HG03378 (cell line): Measurements from ENCODE around the gene SPTAN1.
"Not testable (repeated sequence)": the region's sequence is repeated elsewhere in the genome, so short reads cannot be mapped to it uniquely, and the experiment has no call there.

Experiments
- ATAC-seq: cut with Tn5 transposase; IDR thresholded peaks from one replicate; pipeline ENCODE4 v1.9.1; 2021; ENCODE audit warnings: mild to moderate bottlenecking, moderate library complexity; ENCODE audit not compliant: unreplicated experiment

Gene SPTAN1

GRCh38 chr9:128631636-128632035 is 79.2 kb downstream of the SPTAN1 start:
- ATAC-seq: no peak

- ATAC-seq: no peak
These were observed 79.7 kb downstream of the SPTAN1 start for GRCh38 chr9:128632066-128632465.

- no peak for ATAC-seq
These were observed 80.1 kb downstream of the SPTAN1 start for GRCh38 chr9:128632486-128632885.

- no peak for ATAC-seq
These were observed 80.7 kb downstream of the SPTAN1 start for GRCh38 chr9:128633057-128633456.

- ATAC-seq: no peak
These were observed 81.2 kb downstream of the SPTAN1 start for GRCh38 chr9:128633601-128634000.

- ATAC-seq: no peak
These were observed 81.7 kb downstream of the SPTAN1 start for GRCh38 chr9:128634111-128634510.

- no peak for ATAC-seq
These were observed 82.4 kb downstream of the SPTAN1 start for GRCh38 chr9:128634651-128635262.

GRCh38 chr9:128635266-128636023 is 83.1 kb downstream of the SPTAN1 start:
- no peak for ATAC-seq

GRCh38 chr9:128636024-128636390 is 83.6 kb downstream of the SPTAN1 start:
- no peak for ATAC-seq

GRCh38 chr9:128636556-128637530 is 84.5 kb downstream of the SPTAN1 start:
- ATAC-seq: no peak

GRCh38 chr9:128637656-128638055 is 85.3 kb downstream of the SPTAN1 start:
- no peak for ATAC-seq

- no peak for ATAC-seq
These were observed 86.2 kb downstream of the SPTAN1 start for GRCh38 chr9:128638580-128638979.

GRCh38 chr9:128640603-128641002 is 88.2 kb downstream of the SPTAN1 start:
- no peak for ATAC-seq

- no peak for ATAC-seq
These were observed 90.4 kb downstream of the SPTAN1 start for GRCh38 chr9:128642675-128643245.

- peak; percentile 67 for ATAC-seq
These were observed 91.3 kb downstream of the SPTAN1 start for GRCh38 chr9:128643519-128644300.

GRCh38 chr9:128648206-128648605 is 95.8 kb downstream of the SPTAN1 start:
- not testable (repeated sequence) for ATAC-seq

GRCh38 chr9:128651798-128652197 is 99.4 kb downstream of the SPTAN1 start:
- no peak for ATAC-seq

- no peak for ATAC-seq
These were observed 101.5 kb downstream of the SPTAN1 start for GRCh38 chr9:128653908-128654307.

GRCh38 chr9:128654481-128654880 is 102.1 kb downstream of the SPTAN1 start:
- ATAC-seq: no peak
